Right lobe of liver (tissue), 4 donors: Measurements from ENCODE around the gene BFSP1.

ENCODE experiments used
- POLR2A ChIP-seq: fragments of 450-650 bp; IDR thresholded peaks from one replicate; pipeline ENCODE4 v1.6.1; 2017; ENCODE audit warnings: antibody characterized with exemption, mild to moderate bottlenecking
- TF ChIP-seq, protein P1 (sequence below), 4 donors: fragments of 200-600 bp in 3 of 4; fragments of 450-650 bp in 1 of 4; IDR thresholded peaks; one replicate each; pipeline versions ENCODE4 v1.5.1 to v1.8.0; 2016 to 2022; ENCODE audit warnings: antibody characterized with exemption in 4 of 4, mild to moderate bottlenecking in 2 of 4
- donor health status: DM: no; HTN: no; CAD: no.
- donor health status: DM: no; HTN: no; CAD: no.
- donor health status: DM: no; HTN: yes; CAD: no.

DNA sequence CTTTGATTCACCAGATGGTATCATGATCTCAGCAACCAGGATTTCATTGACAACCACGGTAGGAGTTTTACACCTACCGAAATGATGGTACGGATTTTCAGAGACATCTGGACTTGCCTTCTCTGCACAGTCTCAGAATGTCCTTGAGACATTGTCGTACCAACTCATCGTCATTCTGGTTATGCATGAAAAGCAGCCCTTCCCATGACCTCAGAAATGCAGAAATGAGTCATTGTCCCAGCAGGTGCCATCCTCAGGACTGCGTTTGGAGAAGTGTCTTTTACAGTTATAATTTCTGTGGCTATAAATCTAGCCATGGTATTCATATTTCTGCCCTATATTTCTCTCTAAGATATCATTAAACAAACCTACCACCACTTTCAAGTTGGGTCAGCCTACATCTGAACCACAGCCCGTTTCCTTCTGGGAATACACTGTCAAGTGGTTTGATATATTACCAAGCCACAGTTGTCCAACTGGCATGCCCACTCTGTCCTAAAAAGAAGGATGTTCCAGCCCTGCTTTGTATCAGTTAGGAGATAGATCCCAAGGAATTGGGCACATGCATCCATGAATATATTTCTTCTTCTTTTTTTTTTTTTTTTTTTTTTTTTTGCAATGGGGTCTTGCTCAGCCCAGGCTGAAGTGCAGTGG is 7.5 kb upstream of the BFSP1 start:
- TF ChIP-seq, protein P1, sequence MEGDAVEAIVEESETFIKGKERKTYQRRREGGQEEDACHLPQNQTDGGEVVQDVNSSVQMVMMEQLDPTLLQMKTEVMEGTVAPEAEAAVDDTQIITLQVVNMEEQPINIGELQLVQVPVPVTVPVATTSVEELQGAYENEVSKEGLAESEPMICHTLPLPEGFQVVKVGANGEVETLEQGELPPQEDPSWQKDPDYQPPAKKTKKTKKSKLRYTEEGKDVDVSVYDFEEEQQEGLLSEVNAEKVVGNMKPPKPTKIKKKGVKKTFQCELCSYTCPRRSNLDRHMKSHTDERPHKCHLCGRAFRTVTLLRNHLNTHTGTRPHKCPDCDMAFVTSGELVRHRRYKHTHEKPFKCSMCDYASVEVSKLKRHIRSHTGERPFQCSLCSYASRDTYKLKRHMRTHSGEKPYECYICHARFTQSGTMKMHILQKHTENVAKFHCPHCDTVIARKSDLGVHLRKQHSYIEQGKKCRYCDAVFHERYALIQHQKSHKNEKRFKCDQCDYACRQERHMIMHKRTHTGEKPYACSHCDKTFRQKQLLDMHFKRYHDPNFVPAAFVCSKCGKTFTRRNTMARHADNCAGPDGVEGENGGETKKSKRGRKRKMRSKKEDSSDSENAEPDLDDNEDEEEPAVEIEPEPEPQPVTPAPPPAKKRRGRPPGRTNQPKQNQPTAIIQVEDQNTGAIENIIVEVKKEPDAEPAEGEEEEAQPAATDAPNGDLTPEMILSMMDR (IDR thresholded peaks at IDR 0.05), result no peak
- no peak for TF ChIP-seq POLR2A
